WTC11 (cell line): ENCODE results near the gene CPNE1. TPM values are rescaled to one million over a fixed set of nuclear protein-coding genes. Genes with fewer than 3 reads are reported as not detected.

Experiments
- ATAC-seq: fragments of 200-7000 bp; cut with Tn5 transposase; 2 replicates; pipeline ENCODE4 v1.10.0; 2021; ENCODE audit warnings: mild to moderate bottlenecking, moderate library complexity
- CTCF ChIA-PET: fragments of 300-600 bp; sonication (Branson Sonifier 250); formaldehyde crosslinking; loops from one replicate; lab custom pipeline; 2021; ENCODE audit warnings: antibody characterized with exemption; lab: Charles Lee
- POLR2A ChIA-PET: fragments of 350-600 bp; sonication (Branson Sonifier 250); formaldehyde crosslinking; loops from one replicate; lab custom pipeline; 2021; ENCODE audit warnings: antibody characterized with exemption; lab: Charles Lee
- DNase-seq: peaks from one replicate; pipeline ENCODE4 v3.0.0; 2021; ENCODE audit warnings: low spot score
- H3K27ac Mint-ChIP-seq: 2 replicates; pipeline ENCODE4 v1.8.0; 2021; ENCODE audit warnings: mixed read lengths
- H3K27me3 Mint-ChIP-seq: 2 replicates; pipeline ENCODE4 v1.8.0; 2021; ENCODE audit warnings: low read depth, mild to moderate bottlenecking, moderate library complexity, mixed read lengths
- H3K36me3 Mint-ChIP-seq: 2 replicates; pipeline ENCODE4 v1.8.0; 2021; ENCODE audit warnings: mixed read lengths
- H3K4me1 Mint-ChIP-seq: 2 replicates; pipeline ENCODE4 v1.8.0; 2022; ENCODE audit warnings: mixed read lengths
- H3K4me3 Mint-ChIP-seq: 2 replicates; pipeline ENCODE4 v1.8.0; 2021; ENCODE audit warnings: mild to moderate bottlenecking, moderate library complexity, mixed read lengths
- H3K9me3 Mint-ChIP-seq: 2 replicates; pipeline ENCODE4 v1.8.0; 2021; ENCODE audit warnings: mixed read lengths
- AR ChIP-seq: fragments of 250-450 bp; sonication (Bioruptor Pico); IDR thresholded peaks from 2 replicates; pipeline ENCODE4 v1.9.0; 2021; ENCODE audit warnings: mild to moderate bottlenecking
- ERG ChIP-seq: fragments of 250-450 bp; sonication (Bioruptor Pico); IDR thresholded peaks from 2 replicates; pipeline ENCODE4 v1.8.0; 2021; ENCODE audit warnings: mild to moderate bottlenecking
- FOXJ3 ChIP-seq: sonication (generic); formaldehyde crosslinking; IDR thresholded peaks from 2 replicates; pipeline ENCODE4 v1.9.0; 2021; ENCODE audit warnings: missing genetic modification reagents, mild to moderate bottlenecking, borderline replicate concordance
- NFE2L1 ChIP-seq: sonication (generic); formaldehyde crosslinking; IDR thresholded peaks from 2 replicates; pipeline ENCODE4 v1.8.1; 2023; ENCODE audit warnings: missing genetic modification reagents
- PRRX2 ChIP-seq: fragments of 250-450 bp; sonication (Bioruptor Pico); IDR thresholded peaks from 2 replicates; pipeline ENCODE4 v1.8.0; 2021; ENCODE audit warnings: mild to moderate bottlenecking
- SP1 ChIP-seq: sonication (generic); formaldehyde crosslinking; conservative IDR thresholded peaks from 2 replicates; pipeline ENCODE4 v1.8.1; 2022; ENCODE audit warnings: missing genetic modification reagents
- STAT6 ChIP-seq: sonication (generic); formaldehyde crosslinking; conservative IDR thresholded peaks from 2 replicates; pipeline ENCODE4 v1.8.1; 2023; ENCODE audit warnings: mild to moderate bottlenecking, low read depth, missing genetic modification reagents, moderate library complexity
- USF2 ChIP-seq: sonication (generic); formaldehyde crosslinking; IDR thresholded peaks from 2 replicates; pipeline ENCODE4 v1.8.1; 2023; ENCODE audit warnings: mild to moderate bottlenecking, missing genetic modification reagents, moderate library complexity
- ZBTB21 ChIP-seq: sonication (generic); formaldehyde crosslinking; IDR thresholded peaks from 2 replicates; pipeline ENCODE4 v1.8.1; 2023; ENCODE audit warnings: mild to moderate bottlenecking, missing genetic modification reagents, borderline replicate concordance
- ZNF121 ChIP-seq: sonication (generic); formaldehyde crosslinking; IDR thresholded peaks from 2 replicates; pipeline ENCODE4 v1.8.0; 2023; ENCODE audit warnings: missing genetic modification reagents
- ZNF281 ChIP-seq: sonication (generic); formaldehyde crosslinking; IDR thresholded peaks from 2 replicates; pipeline ENCODE4 v1.8.0; 2023; ENCODE audit warnings: mild to moderate bottlenecking, missing genetic modification reagents
- total RNA-seq: library from RNA; stranded (reverse); gene quantifications from 3 replicates; pipeline ENCODE4 v1.2.3, GENCODE V29; 2021
- TF ChIP-seq, protein P1 (sequence below): sonication (generic); formaldehyde crosslinking; IDR thresholded peaks from 2 replicates; pipeline ENCODE4 v1.8.0; 2022; ENCODE audit warnings: mild to moderate bottlenecking, missing genetic modification reagents
- TF ChIP-seq, protein P2 (sequence below): sonication (generic); formaldehyde crosslinking; IDR thresholded peaks from 2 replicates; pipeline ENCODE4 v1.8.0; 2023; ENCODE audit warnings: missing genetic modification reagents

Gene CPNE1
- total RNA-seq, 1 experiment from 2014 or later = 312 TPM

GRCh38 chr20:35661053-35661452 is 3.6 kb downstream of the CPNE1 start (continued):
- no peak for TF ChIP-seq ZNF281
- TF ChIP-seq, all 79 proteins: peak for 0

GRCh38 chr20:35660122-35660937 is 4.4 kb downstream of the CPNE1 start:
- no peak for ATAC-seq
- Mint-ChIP-seq H3K9me3 (no peaks in the 10 kb centered on the region), H3K4me3 (peak overlapping the region; percentile 17; the same call in 1 of the 2 replicates), H3K4me1 (peaks cover 52% of the 10 kb centered on the region), H3K27me3 (no peaks in the 10 kb centered on the region), H3K36me3 (no peaks in the 10 kb centered on the region; the same call in 1 of the 2 replicates), H3K27ac (peak overlapping the region; percentile 86)
- CTCF ChIA-PET = interaction anchor here (1.4 kb wide), 1 partner anchor 42 kb away, joined by 3 read pairs; no protein-coding TSS in a partner anchor
- POLR2A ChIA-PET = interaction anchor here (0.7 to 1.4 kb wide), 2 partner anchors 41 to 739 kb away, joined by 3 to 4 read pairs; no protein-coding TSS in a partner anchor
- TF ChIP-seq ZNF121 (CRISPR knock-in tag) = no peak
- no peak for TF ChIP-seq SP1 (CRISPR knock-in tag)
- TF ChIP-seq PRRX2 (CRISPR knock-in tag) = no peak
- no peak for TF ChIP-seq USF2 (CRISPR knock-in tag)
- TF ChIP-seq, protein P1, sequence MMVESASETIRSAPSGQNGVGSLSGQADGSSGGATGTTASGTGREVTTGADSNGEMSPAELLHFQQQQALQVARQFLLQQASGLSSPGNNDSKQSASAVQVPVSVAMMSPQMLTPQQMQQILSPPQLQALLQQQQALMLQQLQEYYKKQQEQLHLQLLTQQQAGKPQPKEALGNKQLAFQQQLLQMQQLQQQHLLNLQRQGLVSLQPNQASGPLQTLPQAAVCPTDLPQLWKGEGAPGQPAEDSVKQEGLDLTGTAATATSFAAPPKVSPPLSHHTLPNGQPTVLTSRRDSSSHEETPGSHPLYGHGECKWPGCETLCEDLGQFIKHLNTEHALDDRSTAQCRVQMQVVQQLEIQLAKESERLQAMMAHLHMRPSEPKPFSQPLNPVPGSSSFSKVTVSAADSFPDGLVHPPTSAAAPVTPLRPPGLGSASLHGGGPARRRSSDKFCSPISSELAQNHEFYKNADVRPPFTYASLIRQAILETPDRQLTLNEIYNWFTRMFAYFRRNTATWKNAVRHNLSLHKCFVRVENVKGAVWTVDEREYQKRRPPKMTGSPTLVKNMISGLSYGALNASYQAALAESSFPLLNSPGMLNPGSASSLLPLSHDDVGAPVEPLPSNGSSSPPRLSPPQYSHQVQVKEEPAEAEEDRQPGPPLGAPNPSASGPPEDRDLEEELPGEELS (CRISPR knock-in tag) = no peak
- TF ChIP-seq FOXJ3 (CRISPR knock-in tag) = no peak
- TF ChIP-seq, protein P2, sequence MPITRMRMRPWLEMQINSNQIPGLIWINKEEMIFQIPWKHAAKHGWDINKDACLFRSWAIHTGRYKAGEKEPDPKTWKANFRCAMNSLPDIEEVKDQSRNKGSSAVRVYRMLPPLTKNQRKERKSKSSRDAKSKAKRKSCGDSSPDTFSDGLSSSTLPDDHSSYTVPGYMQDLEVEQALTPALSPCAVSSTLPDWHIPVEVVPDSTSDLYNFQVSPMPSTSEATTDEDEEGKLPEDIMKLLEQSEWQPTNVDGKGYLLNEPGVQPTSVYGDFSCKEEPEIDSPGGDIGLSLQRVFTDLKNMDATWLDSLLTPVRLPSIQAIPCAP (CRISPR knock-in tag) = no peak
- TF ChIP-seq AR (CRISPR knock-in tag) = no peak
- no peak for TF ChIP-seq NFE2L1
- no peak for TF ChIP-seq ZBTB21
- TF ChIP-seq ERG = no peak
- TF ChIP-seq STAT6 (CRISPR knock-in tag) = no peak
- DNase-seq = no peak
